SK-N-SH treated with all-trans-retinoic acid at 6 μM for 48 hours (cell line): ENCODE data around the gene RENBP.

Source experiments
- ATAC-seq: fragments of 200-7000 bp; cut with Tn5 transposase; 3 replicates; pipeline ENCODE4 v1.9.1; 2020; ENCODE audit warnings: mild to moderate bottlenecking, moderate library complexity
- ARNTL ChIP-seq: fragments of 450-650 bp; formaldehyde crosslinking; IDR thresholded peaks from 2 replicates; pipeline ENCODE4 v1.5.0; 2020; ENCODE audit warnings: low read depth, mild to moderate bottlenecking, moderate library complexity, borderline replicate concordance
- BACH2 ChIP-seq: fragments of 250-450 bp; sonication (Bioruptor Pico); IDR thresholded peaks from 2 replicates; pipeline ENCODE4 v1.9.0; 2021; ENCODE audit warnings: mild to moderate bottlenecking, borderline replicate concordance
- CREB5 ChIP-seq: fragments of 250-450 bp; sonication (Bioruptor Pico); IDR thresholded peaks from 2 replicates; pipeline ENCODE4 v1.5.1; 2020; ENCODE audit warnings: low read depth, mild to moderate bottlenecking, moderate library complexity
- CSDC2 ChIP-seq: fragments of 250-450 bp; sonication (Bioruptor Pico); IDR thresholded peaks from 2 replicates; pipeline ENCODE4 v1.5.0; 2020; ENCODE audit warnings: mild to moderate bottlenecking, moderate library complexity
- GLIS3 ChIP-seq: fragments of 250-450 bp; sonication (Bioruptor Pico); IDR thresholded peaks from 2 replicates; pipeline ENCODE4 v1.5.0; 2020; ENCODE audit warnings: mild to moderate bottlenecking, moderate library complexity
- ISL1 ChIP-seq: fragments of 250-450 bp; sonication (Bioruptor Pico); IDR thresholded peaks from 2 replicates; pipeline ENCODE4 v2.1.2; 2022; ENCODE audit warnings: mild to moderate bottlenecking, moderate library complexity
- OSR1 ChIP-seq: fragments of 250-450 bp; sonication (Bioruptor Pico); IDR thresholded peaks from 2 replicates; pipeline ENCODE4 v1.8.0; 2022; ENCODE audit warnings: moderate library complexity, mild to moderate bottlenecking, inconsistent platforms
- POU6F1 ChIP-seq: fragments of 250-450 bp; sonication (Bioruptor Pico); IDR thresholded peaks from 2 replicates; pipeline ENCODE4 v1.8.0; 2021; ENCODE audit warnings: low read depth, mild to moderate bottlenecking, moderate library complexity, borderline replicate concordance
- PPARA ChIP-seq: fragments of 250-450 bp; sonication (Bioruptor Pico); IDR thresholded peaks from 2 replicates; pipeline ENCODE4 v1.5.0; 2020; ENCODE audit warnings: mild to moderate bottlenecking, borderline replicate concordance
- RARB ChIP-seq: fragments of 250-450 bp; sonication (Bioruptor Pico); IDR thresholded peaks from 2 replicates; pipeline ENCODE4 v1.8.0; 2021; ENCODE audit warnings: mild to moderate bottlenecking, moderate library complexity
- SNAI2 ChIP-seq: fragments of 250-450 bp; sonication (Bioruptor Pico); IDR thresholded peaks from 2 replicates; pipeline ENCODE4 v1.5.0; 2020; ENCODE audit warnings: mild to moderate bottlenecking, moderate library complexity
- TCF4 ChIP-seq: fragments of 250-450 bp; sonication (Bioruptor Pico); IDR thresholded peaks from 2 replicates; pipeline ENCODE4 v1.8.0; 2021; ENCODE audit warnings: mild to moderate bottlenecking, moderate library complexity, borderline replicate concordance
- ZFP3 ChIP-seq: fragments of 250-450 bp; sonication (Bioruptor Pico); IDR thresholded peaks from 2 replicates; pipeline ENCODE4 v1.5.0; 2020; ENCODE audit warnings: mild to moderate bottlenecking, moderate library complexity
- ZNF565 ChIP-seq: fragments of 450-650 bp; formaldehyde crosslinking; conservative IDR thresholded peaks from 2 replicates; pipeline ENCODE4 v1.5.0; 2020; ENCODE audit warnings: low read depth, mild to moderate bottlenecking, moderate library complexity
- ZNF70 ChIP-seq: fragments of 450-650 bp; formaldehyde crosslinking; IDR thresholded peaks from 2 replicates; pipeline ENCODE4 v1.5.0; 2020; ENCODE audit warnings: mild to moderate bottlenecking, moderate library complexity
- ZNF8 ChIP-seq: fragments of 450-650 bp; formaldehyde crosslinking; IDR thresholded peaks from 2 replicates; pipeline ENCODE4 v1.5.0; 2020; ENCODE audit warnings: mild to moderate bottlenecking, moderate library complexity
- TF ChIP-seq, protein P1 (sequence below): fragments of 250-450 bp; sonication (Bioruptor Pico); IDR thresholded peaks from 2 replicates; pipeline ENCODE4 v1.5.0; 2020; ENCODE audit warnings: mild to moderate bottlenecking, moderate library complexity
- TF ChIP-seq, protein P2 (sequence below): fragments of 250-450 bp; sonication (Bioruptor Pico); IDR thresholded peaks from 2 replicates; pipeline ENCODE4 v1.8.0; 2020; ENCODE audit warnings: mild to moderate bottlenecking, moderate library complexity, borderline replicate concordance
- TF ChIP-seq, protein P3 (sequence below): fragments of 250-450 bp; sonication (Bioruptor Pico); IDR thresholded peaks from 2 replicates; pipeline ENCODE4 v1.5.1; 2021; ENCODE audit warnings: mild to moderate bottlenecking, moderate library complexity

The RENBP gene

GRCh38 chrX:153917869-153918268 lies 26.6 kb downstream of the RENBP start:
- no peak for TF ChIP-seq PPARA (CRISPR knock-in tag)
- TF ChIP-seq, protein P1, sequence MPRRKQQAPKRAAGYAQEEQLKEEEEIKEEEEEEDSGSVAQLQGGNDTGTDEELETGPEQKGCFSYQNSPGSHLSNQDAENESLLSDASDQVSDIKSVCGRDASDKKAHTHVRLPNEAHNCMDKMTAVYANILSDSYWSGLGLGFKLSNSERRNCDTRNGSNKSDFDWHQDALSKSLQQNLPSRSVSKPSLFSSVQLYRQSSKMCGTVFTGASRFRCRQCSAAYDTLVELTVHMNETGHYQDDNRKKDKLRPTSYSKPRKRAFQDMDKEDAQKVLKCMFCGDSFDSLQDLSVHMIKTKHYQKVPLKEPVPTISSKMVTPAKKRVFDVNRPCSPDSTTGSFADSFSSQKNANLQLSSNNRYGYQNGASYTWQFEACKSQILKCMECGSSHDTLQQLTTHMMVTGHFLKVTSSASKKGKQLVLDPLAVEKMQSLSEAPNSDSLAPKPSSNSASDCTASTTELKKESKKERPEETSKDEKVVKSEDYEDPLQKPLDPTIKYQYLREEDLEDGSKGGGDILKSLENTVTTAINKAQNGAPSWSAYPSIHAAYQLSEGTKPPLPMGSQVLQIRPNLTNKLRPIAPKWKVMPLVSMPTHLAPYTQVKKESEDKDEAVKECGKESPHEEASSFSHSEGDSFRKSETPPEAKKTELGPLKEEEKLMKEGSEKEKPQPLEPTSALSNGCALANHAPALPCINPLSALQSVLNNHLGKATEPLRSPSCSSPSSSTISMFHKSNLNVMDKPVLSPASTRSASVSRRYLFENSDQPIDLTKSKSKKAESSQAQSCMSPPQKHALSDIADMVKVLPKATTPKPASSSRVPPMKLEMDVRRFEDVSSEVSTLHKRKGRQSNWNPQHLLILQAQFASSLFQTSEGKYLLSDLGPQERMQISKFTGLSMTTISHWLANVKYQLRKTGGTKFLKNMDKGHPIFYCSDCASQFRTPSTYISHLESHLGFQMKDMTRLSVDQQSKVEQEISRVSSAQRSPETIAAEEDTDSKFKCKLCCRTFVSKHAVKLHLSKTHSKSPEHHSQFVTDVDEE (CRISPR knock-in tag), result no peak
- no peak for TF ChIP-seq ZNF8 (CRISPR knock-in tag)
- no peak for TF ChIP-seq ZNF70 (CRISPR knock-in tag)
- no peak for TF ChIP-seq BACH2 (CRISPR knock-in tag)
- no peak for TF ChIP-seq POU6F1
- no peak for TF ChIP-seq ISL1 (CRISPR knock-in tag)
- no peak for TF ChIP-seq ZFP3
- TF ChIP-seq RARB (CRISPR knock-in tag), result no peak
- no peak for TF ChIP-seq ARNTL (CRISPR knock-in tag)
- no peak for TF ChIP-seq TCF4 (CRISPR knock-in tag)
- TF ChIP-seq, protein P2, sequence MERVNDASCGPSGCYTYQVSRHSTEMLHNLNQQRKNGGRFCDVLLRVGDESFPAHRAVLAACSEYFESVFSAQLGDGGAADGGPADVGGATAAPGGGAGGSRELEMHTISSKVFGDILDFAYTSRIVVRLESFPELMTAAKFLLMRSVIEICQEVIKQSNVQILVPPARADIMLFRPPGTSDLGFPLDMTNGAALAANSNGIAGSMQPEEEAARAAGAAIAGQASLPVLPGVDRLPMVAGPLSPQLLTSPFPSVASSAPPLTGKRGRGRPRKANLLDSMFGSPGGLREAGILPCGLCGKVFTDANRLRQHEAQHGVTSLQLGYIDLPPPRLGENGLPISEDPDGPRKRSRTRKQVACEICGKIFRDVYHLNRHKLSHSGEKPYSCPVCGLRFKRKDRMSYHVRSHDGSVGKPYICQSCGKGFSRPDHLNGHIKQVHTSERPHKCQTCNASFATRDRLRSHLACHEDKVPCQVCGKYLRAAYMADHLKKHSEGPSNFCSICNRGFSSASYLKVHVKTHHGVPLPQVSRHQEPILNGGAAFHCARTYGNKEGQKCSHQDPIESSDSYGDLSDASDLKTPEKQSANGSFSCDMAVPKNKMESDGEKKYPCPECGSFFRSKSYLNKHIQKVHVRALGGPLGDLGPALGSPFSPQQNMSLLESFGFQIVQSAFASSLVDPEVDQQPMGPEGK (CRISPR knock-in tag), result no peak
- no peak for TF ChIP-seq CREB5 (CRISPR knock-in tag)
- TF ChIP-seq ZNF565 (CRISPR knock-in tag), result no peak
- TF ChIP-seq, protein P3, sequence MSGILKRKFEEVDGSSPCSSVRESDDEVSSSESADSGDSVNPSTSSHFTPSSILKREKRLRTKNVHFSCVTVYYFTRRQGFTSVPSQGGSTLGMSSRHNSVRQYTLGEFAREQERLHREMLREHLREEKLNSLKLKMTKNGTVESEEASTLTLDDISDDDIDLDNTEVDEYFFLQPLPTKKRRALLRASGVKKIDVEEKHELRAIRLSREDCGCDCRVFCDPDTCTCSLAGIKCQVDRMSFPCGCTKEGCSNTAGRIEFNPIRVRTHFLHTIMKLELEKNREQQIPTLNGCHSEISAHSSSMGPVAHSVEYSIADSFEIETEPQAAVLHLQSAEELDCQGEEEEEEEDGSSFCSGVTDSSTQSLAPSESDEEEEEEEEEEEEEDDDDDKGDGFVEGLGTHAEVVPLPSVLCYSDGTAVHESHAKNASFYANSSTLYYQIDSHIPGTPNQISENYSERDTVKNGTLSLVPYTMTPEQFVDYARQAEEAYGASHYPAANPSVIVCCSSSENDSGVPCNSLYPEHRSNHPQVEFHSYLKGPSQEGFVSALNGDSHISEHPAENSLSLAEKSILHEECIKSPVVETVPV (CRISPR knock-in tag), result no peak
- ATAC-seq, result no peak

DNA sequence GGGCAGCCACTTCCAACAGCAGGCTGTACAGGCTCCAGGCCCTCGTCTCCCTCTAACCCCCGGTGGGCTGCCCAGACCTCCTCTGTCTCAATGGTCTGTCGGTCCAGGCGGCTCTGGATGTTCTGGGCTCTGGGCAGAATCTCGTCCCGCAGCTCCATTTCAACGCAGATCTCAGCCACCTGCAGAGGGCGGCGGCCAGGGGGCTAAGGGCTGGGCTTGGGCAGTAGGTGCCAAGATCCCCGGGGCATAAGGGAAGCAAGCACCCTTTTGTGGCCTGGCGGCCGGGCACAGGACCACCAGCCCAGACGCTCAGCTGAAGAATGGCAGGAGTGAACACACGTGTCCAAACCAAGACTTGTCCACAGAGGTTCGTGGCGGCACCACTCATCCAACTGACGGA lies 30.7 kb downstream of the RENBP start:
- TF ChIP-seq ARNTL (CRISPR knock-in tag) (no peak), PPARA (CRISPR knock-in tag) (no peak), CSDC2 (CRISPR knock-in tag) (no peak), TCF4 (CRISPR knock-in tag) (no peak), ZNF565 (CRISPR knock-in tag) (no peak), ISL1 (CRISPR knock-in tag) (no peak), CREB5 (CRISPR knock-in tag) (no peak), GLIS3 (CRISPR knock-in tag) (no peak), SNAI2 (no peak), OSR1 (CRISPR knock-in tag) (no peak)
- TF ChIP-seq, protein P3 (CRISPR knock-in tag), result no peak
- no peak for ATAC-seq
